ENCODE results near the gene CCS.

DNA sequence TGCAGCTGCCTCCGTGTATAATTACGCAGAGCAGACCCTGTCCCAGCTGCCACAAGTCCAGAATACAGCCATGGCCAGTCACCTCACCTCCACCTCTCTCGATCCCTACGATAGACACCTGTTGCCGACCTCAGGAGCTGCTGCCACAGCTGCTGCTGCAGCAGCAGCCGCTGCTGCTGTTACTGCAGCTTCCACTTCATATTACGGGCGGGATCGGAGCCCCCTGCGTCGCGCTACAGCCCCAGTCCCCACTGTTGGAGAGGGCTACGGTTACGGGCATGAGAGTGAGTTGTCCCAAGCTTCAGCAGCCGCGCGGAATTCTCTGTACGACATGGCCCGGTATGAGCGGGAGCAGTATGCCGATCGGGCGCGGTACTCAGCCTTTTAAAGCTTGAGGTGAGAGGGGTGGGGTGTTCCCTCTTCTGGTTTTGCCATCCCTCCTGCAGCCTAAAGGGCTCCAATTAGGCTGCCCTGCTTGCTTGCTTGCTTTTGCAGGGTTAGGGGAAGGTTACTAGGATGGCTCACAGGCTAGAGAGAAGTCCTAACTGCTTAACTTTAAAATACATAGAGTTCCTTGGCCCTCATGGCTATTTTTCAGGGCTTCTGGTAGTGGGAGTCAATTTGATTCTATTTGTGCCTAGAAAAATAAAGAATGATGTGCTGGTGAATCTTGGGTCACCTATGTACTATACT is 50.9 kb downstream of the CCS start:
- TF ChIP-seq, protein P1, sequence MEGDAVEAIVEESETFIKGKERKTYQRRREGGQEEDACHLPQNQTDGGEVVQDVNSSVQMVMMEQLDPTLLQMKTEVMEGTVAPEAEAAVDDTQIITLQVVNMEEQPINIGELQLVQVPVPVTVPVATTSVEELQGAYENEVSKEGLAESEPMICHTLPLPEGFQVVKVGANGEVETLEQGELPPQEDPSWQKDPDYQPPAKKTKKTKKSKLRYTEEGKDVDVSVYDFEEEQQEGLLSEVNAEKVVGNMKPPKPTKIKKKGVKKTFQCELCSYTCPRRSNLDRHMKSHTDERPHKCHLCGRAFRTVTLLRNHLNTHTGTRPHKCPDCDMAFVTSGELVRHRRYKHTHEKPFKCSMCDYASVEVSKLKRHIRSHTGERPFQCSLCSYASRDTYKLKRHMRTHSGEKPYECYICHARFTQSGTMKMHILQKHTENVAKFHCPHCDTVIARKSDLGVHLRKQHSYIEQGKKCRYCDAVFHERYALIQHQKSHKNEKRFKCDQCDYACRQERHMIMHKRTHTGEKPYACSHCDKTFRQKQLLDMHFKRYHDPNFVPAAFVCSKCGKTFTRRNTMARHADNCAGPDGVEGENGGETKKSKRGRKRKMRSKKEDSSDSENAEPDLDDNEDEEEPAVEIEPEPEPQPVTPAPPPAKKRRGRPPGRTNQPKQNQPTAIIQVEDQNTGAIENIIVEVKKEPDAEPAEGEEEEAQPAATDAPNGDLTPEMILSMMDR (IDR thresholded peaks at IDR 0.05) = no peak
- TF ChIP-seq POLR2AphosphoS5 (IDR thresholded peaks at IDR 0.05) = no peak
